GM15510 (cell line): ENCODE data around the gene KRTAP3-2.

Experiments
- POLR2A ChIP-seq: IDR thresholded peaks from 3 replicates; pipeline ENCODE4 v1.6.1; 2011; ENCODE audit warnings: borderline replicate concordance; ENCODE audit not compliant: insufficient read length; ENCODE audit errors: extremely low read depth

KRTAP3-2 gene

GRCh38 chr17:40995116-40995515 lies 4.6 kb downstream of the KRTAP3-2 start:
- TF ChIP-seq POLR2A, result no peak

- TF ChIP-seq POLR2A, result no peak
Observed at GRCh38 chr17:40993839-40994238, 5.9 kb downstream of the KRTAP3-2 start, which contains the start of gene KRTAP3-3. KRTAP3-3 (minus strand) TSS chr17:40994164; CDS start chr17:40994097, 67 bp downstream.

GRCh38 chr17:40993084-40993483 lies 6.6 kb downstream of the KRTAP3-2 start:
- no peak for TF ChIP-seq POLR2A

DNA sequence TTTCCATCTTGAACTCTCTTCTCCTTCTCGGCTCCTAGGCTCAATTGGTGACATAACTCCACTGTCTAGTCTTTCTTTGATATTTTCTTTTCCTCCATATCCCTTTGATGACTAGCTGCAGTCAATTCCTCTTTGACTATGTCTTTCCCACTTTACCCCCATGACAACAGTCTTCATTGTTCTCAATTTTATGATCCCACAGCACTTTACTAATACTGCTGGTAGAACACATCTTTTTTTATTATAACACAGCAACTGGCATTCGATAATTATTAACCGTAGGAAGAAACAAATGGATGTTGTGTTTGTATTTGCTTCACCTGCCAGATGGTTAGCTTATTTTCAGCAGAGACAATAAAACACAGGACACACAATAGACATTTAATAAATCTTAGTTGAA lies 7.0 kb downstream of the KRTAP3-2 start:
- no peak for TF ChIP-seq POLR2A

- no peak for TF ChIP-seq POLR2A
Observed at GRCh38 chr17:40986920-40987319, 12.8 kb downstream of the KRTAP3-2 start.

- TF ChIP-seq POLR2A, result no peak
Observed at GRCh38 chr17:40984226-40984625, 15.5 kb downstream of the KRTAP3-2 start, which contains the start of gene KRT40. KRT40 (minus strand) TSS chr17:40984326; CDS start chr17:40984273, 53 bp downstream.

DNA sequence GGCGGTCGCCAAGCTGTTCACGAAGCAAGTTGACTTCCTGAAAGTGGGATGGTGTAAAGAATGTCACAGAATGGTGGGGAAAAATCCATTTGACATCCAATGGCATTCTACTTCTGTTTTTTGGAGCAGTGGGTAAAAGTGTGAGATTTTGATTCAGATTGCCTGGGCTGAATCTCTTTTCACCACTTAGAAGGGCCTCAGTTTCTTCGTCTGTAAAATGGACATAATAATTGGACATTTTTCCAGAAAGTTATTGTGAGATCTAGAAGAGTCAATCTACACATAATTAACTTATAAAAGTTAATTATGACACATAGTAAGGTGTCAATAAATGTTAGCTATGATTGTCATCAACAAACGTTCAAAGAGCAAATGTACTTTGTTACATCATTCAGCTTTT lies 18.6 kb downstream of the KRTAP3-2 start:
- no peak for TF ChIP-seq POLR2A

GRCh38 chr17:40980596-40980995 lies 19.1 kb downstream of the KRTAP3-2 start:
- no peak for TF ChIP-seq POLR2A

GRCh38 chr17:40980117-40980516 lies 19.6 kb downstream of the KRTAP3-2 start:
- no peak for TF ChIP-seq POLR2A

DNA sequence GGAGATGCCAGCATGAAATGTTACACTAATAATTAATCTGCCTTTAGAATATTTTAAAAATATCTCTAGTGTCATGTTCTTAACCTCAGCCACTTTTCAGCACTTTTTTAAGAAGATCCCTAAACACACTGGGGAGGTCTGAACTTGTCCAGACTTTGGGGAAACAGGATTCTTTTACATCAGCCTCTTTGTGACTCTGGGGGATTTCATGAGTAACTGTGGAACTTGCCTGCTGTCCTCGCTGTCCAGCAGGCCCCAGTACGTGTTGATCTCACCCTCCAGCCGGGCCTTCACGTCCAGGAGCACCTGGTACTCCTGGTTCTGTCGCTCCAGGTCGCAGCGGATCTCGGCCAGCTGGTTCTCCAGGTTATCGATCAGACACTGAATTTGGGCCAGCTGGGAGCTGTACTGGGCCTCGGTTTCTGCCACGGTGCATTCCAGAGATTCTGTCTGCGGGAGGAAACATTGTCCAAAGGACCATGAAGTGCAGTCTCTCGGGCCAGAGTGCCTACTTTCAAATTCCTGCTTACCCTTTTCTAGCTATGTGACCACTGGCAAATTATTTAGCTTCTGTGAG lies 21.0 kb downstream of the KRTAP3-2 start:
- TF ChIP-seq POLR2A, result no peak

- no peak for TF ChIP-seq POLR2A
Observed at GRCh38 chr17:40975516-40975915, 24.2 kb downstream of the KRTAP3-2 start.

DNA sequence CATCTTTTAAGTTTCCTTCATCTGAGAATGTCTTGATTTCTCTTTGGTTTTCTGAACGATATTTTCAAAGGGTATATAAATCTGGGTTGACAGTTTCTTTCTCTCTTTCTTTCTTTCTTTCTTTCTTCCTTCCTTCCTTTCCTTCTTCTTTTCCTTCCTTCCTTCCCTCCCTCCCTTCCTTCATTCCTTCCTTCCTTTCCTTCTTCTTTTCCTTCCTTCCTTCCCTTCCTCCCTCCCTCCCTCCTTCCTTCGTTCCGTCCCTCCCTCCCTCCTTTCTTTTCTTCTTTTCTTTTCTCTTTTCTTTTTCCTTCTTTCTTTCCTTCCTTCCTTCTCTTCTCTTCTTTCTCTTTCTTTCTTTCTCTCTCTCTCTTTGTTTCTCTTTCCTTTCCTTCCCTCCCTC lies 25.3 kb downstream of the KRTAP3-2 start:
- TF ChIP-seq POLR2A, result no peak

DNA sequence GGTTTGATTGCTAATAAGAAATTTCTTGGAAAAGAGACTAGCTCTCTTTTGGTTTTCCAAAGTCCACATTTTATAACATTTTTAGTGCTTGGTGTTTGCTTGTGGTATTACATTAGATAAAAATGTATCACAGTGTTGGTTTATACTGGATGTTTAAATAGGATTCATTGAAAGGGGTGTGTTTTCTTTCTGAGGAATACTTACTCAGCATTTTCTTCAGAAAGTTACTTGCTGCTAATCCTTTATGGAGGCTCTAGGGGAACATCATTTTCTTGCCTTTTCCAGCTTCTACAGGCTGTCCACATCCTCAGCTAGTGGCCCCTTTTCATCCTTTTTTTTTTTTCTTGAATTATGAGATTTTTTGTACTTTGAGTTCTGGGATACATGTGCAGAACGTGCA lies 32.1 kb downstream of the KRTAP3-2 start:
- TF ChIP-seq POLR2A, result no peak

DNA sequence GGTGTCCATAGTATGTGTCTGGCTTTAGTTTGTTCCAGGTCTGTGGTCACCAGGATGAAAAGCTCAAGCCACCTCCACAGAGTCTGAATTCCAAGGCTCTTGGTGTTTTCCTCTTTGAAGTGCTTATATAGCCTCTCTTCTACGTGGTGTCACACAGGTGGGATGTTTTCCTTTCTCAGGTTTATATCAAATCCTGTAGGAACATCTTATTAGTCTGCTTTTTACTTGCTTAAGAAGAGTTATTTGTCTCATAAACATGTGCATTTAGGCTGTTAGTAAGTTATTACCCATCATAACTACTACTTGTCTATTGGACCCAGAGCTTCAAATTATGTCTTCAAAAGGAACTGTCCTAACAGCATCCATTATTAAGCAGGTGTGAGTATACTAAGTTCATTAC lies 32.9 kb downstream of the KRTAP3-2 start, which contains the start of gene KRT39:
KRT39 (minus strand) TSS at position 101 of the 400 bp plus-strand sequence; CDS start at position 9, 92 bp downstream.
- TF ChIP-seq POLR2A, result no peak

GRCh38 chr17:40963838-40964237 lies 35.9 kb downstream of the KRTAP3-2 start:
- TF ChIP-seq POLR2A, result no peak

DNA sequence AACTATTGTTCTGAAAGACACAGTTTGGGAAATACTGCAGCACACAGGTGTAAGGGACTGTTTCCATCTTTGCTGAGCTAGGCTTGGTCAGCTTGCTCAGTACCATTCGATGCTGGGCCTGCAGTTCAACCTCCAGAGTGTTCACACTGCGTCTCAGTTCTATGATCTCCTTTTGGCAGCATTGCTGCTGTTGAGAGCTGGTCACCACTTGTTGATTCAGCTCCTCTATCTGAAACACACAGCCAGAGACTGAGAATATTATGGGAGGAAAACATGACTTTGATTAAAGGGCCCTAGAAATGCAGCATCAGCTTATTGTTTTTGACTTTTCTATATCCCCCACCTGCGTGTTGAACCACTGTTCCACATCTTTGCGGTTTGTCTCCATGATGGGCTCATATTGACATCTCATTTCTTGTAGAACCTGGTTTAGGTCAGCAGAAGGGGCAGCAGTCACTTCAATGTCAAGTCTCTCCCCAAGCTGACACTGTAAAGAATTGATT lies 37.6 kb downstream of the KRTAP3-2 start:
- no peak for TF ChIP-seq POLR2A
